Measurements from ENCODE around the gene DCST2. TPM values are rescaled to one million over a fixed set of nuclear protein-coding genes. Genes with fewer than 3 reads are reported as not detected.
A peak's percentile ranks its signal among the peaks of the same experiment; 100 is the strongest.

Gene DCST2
- total and polyA plus RNA-seq, 9 of the 15 experiments (the other 6 are each of a cell fraction or from before 2014, with no cell fraction given) = 0.09 to 0.49 (median 0.11) TPM; not detected in 3

DNA sequence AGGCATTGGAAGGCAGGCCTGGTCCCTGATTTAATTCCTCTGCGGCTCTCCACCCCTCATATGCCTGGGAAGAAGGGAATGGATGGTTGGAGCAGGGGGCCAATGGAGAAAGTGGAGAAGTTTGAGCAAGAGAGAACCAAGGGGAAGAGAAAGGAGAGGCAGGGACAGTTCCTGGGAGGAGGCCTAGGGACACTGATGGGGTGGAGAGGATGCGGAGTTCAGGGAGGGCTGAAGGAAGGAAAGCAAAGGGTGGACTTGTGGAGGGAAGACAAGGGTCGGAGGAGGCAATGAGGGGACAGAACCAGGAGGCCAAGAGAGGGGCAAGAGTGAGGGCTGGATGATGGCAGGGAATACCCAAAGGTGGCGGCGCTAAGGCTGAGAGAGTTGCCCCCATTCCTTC is 23.8 kb downstream of the DCST2 start:
- H3K79me2 ChIP-seq (ENCODE audit: control insufficient read depth, insufficient read depth, low read length) = peaks cover 89% of the 10 kb centered on the region
- intact Hi-C loops (cut with micrococcal nuclease) (no loop called here), in situ Hi-C loops (cut with MboI) (no loop called here)
- DNase-seq (ENCODE audit: extremely low read depth in 1 of 4, low spot score in 3 of 4) (no peak), FAIRE-seq (no peak), ATAC-seq (no peak)
- BruUV-seq (replicated peaks) = no TSS peak
- TF ChIP-seq, protein P1, sequence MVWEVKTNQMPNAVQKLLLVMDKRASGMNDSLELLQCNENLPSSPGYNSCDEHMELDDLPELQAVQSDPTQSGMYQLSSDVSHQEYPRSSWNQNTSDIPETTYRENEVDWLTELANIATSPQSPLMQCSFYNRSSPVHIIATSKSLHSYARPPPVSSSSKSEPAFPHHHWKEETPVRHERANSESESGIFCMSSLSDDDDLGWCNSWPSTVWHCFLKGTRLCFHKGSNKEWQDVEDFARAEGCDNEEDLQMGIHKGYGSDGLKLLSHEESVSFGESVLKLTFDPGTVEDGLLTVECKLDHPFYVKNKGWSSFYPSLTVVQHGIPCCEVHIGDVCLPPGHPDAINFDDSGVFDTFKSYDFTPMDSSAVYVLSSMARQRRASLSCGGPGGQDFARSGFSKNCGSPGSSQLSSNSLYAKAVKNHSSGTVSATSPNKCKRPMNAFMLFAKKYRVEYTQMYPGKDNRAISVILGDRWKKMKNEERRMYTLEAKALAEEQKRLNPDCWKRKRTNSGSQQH (CRISPR knock-in tag; IDR thresholded peaks at IDR 0.05) = 0 out of 2 replicates have a peak, but pooled peaks have one; percentile 18
- TF ChIP-seq ZNF134 (CRISPR knock-in tag; conservative IDR thresholded peaks at IDR 0.05) = no peak
- TF ChIP-seq, protein P2, sequence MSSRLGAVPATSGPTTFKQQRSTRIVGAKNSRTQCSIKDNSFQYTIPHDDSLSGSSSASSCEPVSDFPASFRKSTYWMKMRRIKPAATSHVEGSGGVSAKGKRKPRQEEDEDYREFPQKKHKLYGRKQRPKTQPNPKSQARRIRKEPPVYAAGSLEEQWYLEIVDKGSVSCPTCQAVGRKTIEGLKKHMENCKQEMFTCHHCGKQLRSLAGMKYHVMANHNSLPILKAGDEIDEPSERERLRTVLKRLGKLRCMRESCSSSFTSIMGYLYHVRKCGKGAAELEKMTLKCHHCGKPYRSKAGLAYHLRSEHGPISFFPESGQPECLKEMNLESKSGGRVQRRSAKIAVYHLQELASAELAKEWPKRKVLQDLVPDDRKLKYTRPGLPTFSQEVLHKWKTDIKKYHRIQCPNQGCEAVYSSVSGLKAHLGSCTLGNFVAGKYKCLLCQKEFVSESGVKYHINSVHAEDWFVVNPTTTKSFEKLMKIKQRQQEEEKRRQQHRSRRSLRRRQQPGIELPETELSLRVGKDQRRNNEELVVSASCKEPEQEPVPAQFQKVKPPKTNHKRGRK (tag; IDR thresholded peaks at IDR 0.05) = no peak
- 0 out of 2 replicates have a peak, but pooled peaks have one; percentile 10 for TF ChIP-seq OTX1 (CRISPR knock-in tag; IDR thresholded peaks at IDR 0.05)
- WGBS (ENCODE audit: insufficient coverage, low coverage, missing lambda C conversion rate) = 89% methylated on average over 5 of the region's 5 CpGs
- H3K9me3 ChIP-seq (replicated peaks; ENCODE audit: control insufficient read depth, insufficient read depth, low read depth, low read length) = no peaks in the 10 kb centered on the region
- H4K20me1 ChIP-seq (replicated peaks; ENCODE audit: control insufficient read depth, insufficient read depth, low read length) = peaks cover 3% of the 10 kb centered on the region
- no peak overlapping the region for H2AFZ ChIP-seq (ENCODE audit: low read depth, low read length)
- no peaks in the 10 kb centered on the region for H3K27me3 ChIP-seq (ENCODE audit: control insufficient read depth in 2 of 2, insufficient read depth in 2 of 2, low read length in 2 of 2)
- H3K27ac ChIP-seq (ENCODE audit: extremely low read depth, low read depth, low read length) = no peak overlapping the region; the same call in 2 of the 3 replicates
- no peaks in the 10 kb centered on the region for H3K9me1 ChIP-seq (ENCODE audit: control insufficient read depth, insufficient read depth, low read length)
- ChIA-PET CTCF (ENCODE audit: low intra/inter-chr PET ratio) (no interaction called here), POLR2A (interaction anchor here (0.7 kb wide), 1 partner anchor 9 kb away, joined by 5 read pairs; no protein-coding TSS in a partner anchor)
- no peak overlapping the region for H3K4me3 ChIP-seq
- peaks cover 73% of the 10 kb centered on the region; the same call in 2 of the 3 replicates for H3K36me3 ChIP-seq (ENCODE audit: control insufficient read depth, insufficient read depth, low read length)
- peak overlapping the region in 1 of 2 experiments; percentile 78; a peak in 1 of 4 replicates for H3K9ac ChIP-seq (ENCODE audit: insufficient read depth in 1 of 2, low read depth in 2 of 2, low read length in 2 of 2)
- H3K4me1 ChIP-seq (replicated peaks in 1 of 2; ENCODE audit: control insufficient read depth in 2 of 2, insufficient read depth in 2 of 2, low read length in 2 of 2) = peaks cover 86 to 87% of the 10 kb centered on the region in 2 experiments
- no peak overlapping the region for H3K4me2 ChIP-seq (ENCODE audit: insufficient read depth, low read length)

Data from K562 (cell line).